Measurements from ENCODE around the gene AK6. TPM values are rescaled to one million over a fixed set of nuclear protein-coding genes. Genes with fewer than 3 reads are reported as not detected.
A peak's percentile ranks its signal among the peaks of the same experiment; 100 is the strongest.

Gene AK6
- 69.4 and 97.5 TPM in 2 replicates for total RNA-seq (2021)
- percentile 88 among the genes with signal in this experiment for Bru-seq, nascent RNA
- percentile 81 among the genes with signal in this experiment for BruChase-seq, experiment 1, labeled RNA remaining after a 2-hour chase
- percentile 77 among the genes with signal in this experiment for BruChase-seq, experiment 2, labeled RNA remaining after a 6-hour chase
- long read RNA-seq, transcript AK6-202 (5 exons, 1,648 nt) = major isoform, 75 of 89 reads
- long read RNA-seq, transcript AK6-201 (5 exons, 1,183 nt) = minor isoform, 9 of 89 reads
- long read RNA-seq, partial matches to known transcripts = 1 of 89 reads
- long read RNA-seq, other reads (novel, unspliced or antisense) = 3 of 89 reads

DNA sequence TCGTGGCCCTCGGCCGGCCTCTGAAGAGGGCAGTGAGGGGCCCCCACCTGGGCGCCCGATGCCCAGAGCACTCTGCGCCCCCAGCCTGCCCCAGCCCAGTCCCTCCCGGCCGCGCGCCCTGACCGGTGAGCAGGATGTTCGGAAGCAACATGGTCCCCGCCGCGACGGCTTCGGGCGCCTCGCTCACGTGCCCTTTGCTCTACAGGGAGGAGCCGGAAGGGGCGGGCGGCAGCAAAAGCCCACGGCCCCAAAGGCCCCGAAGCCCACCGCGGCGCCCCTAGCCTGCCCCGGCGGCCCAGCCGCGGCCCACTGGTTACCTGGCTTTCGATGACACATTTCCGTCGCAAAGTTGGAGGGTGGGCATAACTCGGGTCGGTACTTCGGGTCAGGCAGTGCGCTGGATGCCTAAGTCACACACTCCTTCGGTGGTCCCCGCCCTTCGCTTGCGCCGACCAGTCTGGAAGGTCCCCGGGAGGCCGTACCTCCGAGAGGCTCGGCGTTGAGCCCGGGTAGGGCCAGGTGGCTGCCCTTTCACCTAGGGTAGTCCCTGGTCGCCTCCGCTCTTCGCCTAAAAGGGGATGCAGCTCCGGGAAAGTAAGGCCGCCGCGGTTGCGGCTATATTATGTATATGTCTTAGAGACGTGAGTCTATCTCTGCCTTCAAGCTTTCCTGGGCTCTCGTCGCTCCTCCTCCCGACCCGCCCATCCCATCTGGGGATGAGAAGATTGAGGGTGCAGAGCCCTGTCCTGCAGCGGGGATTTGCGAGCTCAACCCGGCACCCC lies at the start of gene AK6, which contains the start of the genes RAD17 and TAF9:
Gene AK6, minus strand, starts transcription at position 181 of the 782 bp plus-strand sequence. Its CDS starts 30 bp downstream, at position 151.
Gene RAD17, plus strand, starts transcription at position 479 of the 782 bp plus-strand sequence. CDS start 2,391 bp downstream, outside the sequence.
Gene TAF9, minus strand, starts transcription at position 181 of the 782 bp plus-strand sequence. CDS start 3,783 bp downstream, outside the sequence.
- peak; percentile 93 for DNase-seq (ENCODE audit: low spot score)
- CTCF ChIA-PET = no interaction called here

DNA sequence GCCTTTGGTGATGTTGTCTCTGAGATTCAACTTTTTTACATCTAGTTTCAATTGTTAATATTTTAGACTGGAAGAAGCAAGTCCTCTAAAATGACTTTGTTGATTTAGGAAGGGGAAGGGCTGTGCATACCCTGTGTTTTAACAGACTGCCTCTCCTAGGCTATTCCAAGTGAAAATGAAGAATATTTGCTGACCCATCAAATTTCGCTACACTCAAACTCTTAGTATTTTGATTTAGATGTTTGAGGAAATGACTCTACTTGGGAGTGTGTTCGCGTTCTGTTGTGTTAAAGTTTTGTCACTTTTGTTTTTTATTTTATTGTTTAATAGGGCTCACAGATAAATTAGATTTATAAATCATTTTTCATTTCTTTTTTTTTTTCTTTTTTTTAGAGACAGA lies 49.2 kb upstream of the AK6 start:
- intact Hi-C loops (cut with micrococcal nuclease; ENCODE audit: unreplicated experiment) = no loop called here
- TF ChIP-seq, protein P1, sequence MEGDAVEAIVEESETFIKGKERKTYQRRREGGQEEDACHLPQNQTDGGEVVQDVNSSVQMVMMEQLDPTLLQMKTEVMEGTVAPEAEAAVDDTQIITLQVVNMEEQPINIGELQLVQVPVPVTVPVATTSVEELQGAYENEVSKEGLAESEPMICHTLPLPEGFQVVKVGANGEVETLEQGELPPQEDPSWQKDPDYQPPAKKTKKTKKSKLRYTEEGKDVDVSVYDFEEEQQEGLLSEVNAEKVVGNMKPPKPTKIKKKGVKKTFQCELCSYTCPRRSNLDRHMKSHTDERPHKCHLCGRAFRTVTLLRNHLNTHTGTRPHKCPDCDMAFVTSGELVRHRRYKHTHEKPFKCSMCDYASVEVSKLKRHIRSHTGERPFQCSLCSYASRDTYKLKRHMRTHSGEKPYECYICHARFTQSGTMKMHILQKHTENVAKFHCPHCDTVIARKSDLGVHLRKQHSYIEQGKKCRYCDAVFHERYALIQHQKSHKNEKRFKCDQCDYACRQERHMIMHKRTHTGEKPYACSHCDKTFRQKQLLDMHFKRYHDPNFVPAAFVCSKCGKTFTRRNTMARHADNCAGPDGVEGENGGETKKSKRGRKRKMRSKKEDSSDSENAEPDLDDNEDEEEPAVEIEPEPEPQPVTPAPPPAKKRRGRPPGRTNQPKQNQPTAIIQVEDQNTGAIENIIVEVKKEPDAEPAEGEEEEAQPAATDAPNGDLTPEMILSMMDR (conservative IDR thresholded peaks at IDR 0.05; ENCODE audit: low read depth, low read length) = no peak
- no peak for TF ChIP-seq EZH2 (IDR thresholded peaks at IDR 0.05; ENCODE audit: borderline replicate concordance, low read depth, low read length, poor library complexity, severe bottlenecking)
- Histone ChIP-seq H3K9me3 (ENCODE audit: low read depth, low read length, poor library complexity, severe bottlenecking) (no peaks in the 10 kb centered on the region), H3K4me3 (ENCODE audit: low read depth, low read length, poor library complexity, severe bottlenecking) (no peak overlapping the region), H3K27ac (ENCODE audit: low read depth, low read length, poor library complexity, severe bottlenecking) (no peak overlapping the region), H3K36me3 (ENCODE audit: insufficient read depth, low read length, poor library complexity, severe bottlenecking) (peaks cover 13% of the 10 kb centered on the region), H3K27me3 (replicated peaks; ENCODE audit: insufficient read depth, low read depth, low read length, poor library complexity) (no peaks in the 10 kb centered on the region), H3K4me1 (ENCODE audit: insufficient read depth, low read length, poor library complexity, severe bottlenecking) (no peaks in the 10 kb centered on the region)
- BruUV-seq (replicated peaks) = no TSS peak
- ChIA-PET CTCF (no interaction called here), POLR2A (ENCODE audit: low non-redundant PET) (no interaction called here)
- DNase-seq (ENCODE audit: low spot score) = no peak

More for the DNA sequence above, at the start of gene AK6, which contains the start of the genes RAD17 and TAF9:
- intact Hi-C loops (cut with micrococcal nuclease; ENCODE audit: unreplicated experiment) = loop anchor here (10.0 kb wide), 1 partner anchor 275 kb away; the partner anchor contains the start of gene SLC30A5
- H3K9me3 ChIP-seq (ENCODE audit: low read depth, low read length, poor library complexity, severe bottlenecking) = no peaks in the 10 kb centered on the region
- POLR2A ChIA-PET (ENCODE audit: low non-redundant PET) = interaction anchor here (0.5 kb wide), 1 partner anchor 18 kb away, joined by 3 read pairs; no protein-coding TSS in a partner anchor
- peak within 1 kb of the TSS; percentile 99 for H3K27ac ChIP-seq (ENCODE audit: low read depth, low read length, poor library complexity, severe bottlenecking)
- TF ChIP-seq, protein P1 (conservative IDR thresholded peaks at IDR 0.05; ENCODE audit: low read depth, low read length) = no peak
- no peak for TF ChIP-seq EZH2 (IDR thresholded peaks at IDR 0.05; ENCODE audit: borderline replicate concordance, low read depth, low read length, poor library complexity, severe bottlenecking)
- H3K4me3 ChIP-seq (ENCODE audit: low read depth, low read length, poor library complexity, severe bottlenecking) = peak within 1 kb of the TSS; percentile 65
- no TSS peak for BruUV-seq (replicated peaks)
- H3K27me3 ChIP-seq (replicated peaks; ENCODE audit: insufficient read depth, low read depth, low read length, poor library complexity) = no peaks in the 10 kb centered on the region
- peaks cover 31% of the 10 kb centered on the region for H3K36me3 ChIP-seq (ENCODE audit: insufficient read depth, low read length, poor library complexity, severe bottlenecking)
- peaks cover 11% of the 10 kb centered on the region for H3K4me1 ChIP-seq (ENCODE audit: insufficient read depth, low read length, poor library complexity, severe bottlenecking)

DNA sequence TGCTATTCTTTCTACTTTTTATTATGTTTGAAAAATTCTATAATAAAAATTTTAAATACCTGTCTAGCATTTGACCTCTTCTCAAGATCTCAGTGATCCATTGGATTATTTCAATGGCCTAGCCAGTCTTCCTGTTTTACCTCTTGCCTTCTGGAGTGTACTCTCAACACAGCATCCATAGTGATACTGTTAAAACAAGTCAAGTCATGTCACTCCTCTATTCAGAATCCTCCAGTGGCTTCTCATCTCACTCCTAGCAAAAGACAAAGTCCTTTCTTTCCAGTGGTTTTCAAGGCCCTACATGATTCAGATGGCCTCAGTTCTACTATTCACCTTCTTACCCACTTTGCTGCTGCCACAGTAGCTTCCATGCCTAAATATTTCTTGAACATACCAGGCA lies 47.4 kb upstream of the AK6 start:
- no peak for DNase-seq (ENCODE audit: low spot score)
- intact Hi-C loops (cut with micrococcal nuclease; ENCODE audit: unreplicated experiment) = no loop called here
- H3K4me1 ChIP-seq (ENCODE audit: insufficient read depth, low read length, poor library complexity, severe bottlenecking) = no peaks in the 10 kb centered on the region
- H3K36me3 ChIP-seq (ENCODE audit: insufficient read depth, low read length, poor library complexity, severe bottlenecking) = peaks cover 13% of the 10 kb centered on the region
- POLR2A ChIA-PET (ENCODE audit: low non-redundant PET) = no interaction called here
- H3K4me3 ChIP-seq (ENCODE audit: low read depth, low read length, poor library complexity, severe bottlenecking) = no peak overlapping the region
- no peaks in the 10 kb centered on the region for H3K9me3 ChIP-seq (ENCODE audit: low read depth, low read length, poor library complexity, severe bottlenecking)
- H3K27ac ChIP-seq (ENCODE audit: low read depth, low read length, poor library complexity, severe bottlenecking) = no peak overlapping the region
- TF ChIP-seq EZH2 (IDR thresholded peaks at IDR 0.05; ENCODE audit: borderline replicate concordance, low read depth, low read length, poor library complexity, severe bottlenecking) = no peak
- TF ChIP-seq, protein P1 (conservative IDR thresholded peaks at IDR 0.05; ENCODE audit: low read depth, low read length) = no peak
- H3K27me3 ChIP-seq (replicated peaks; ENCODE audit: insufficient read depth, low read depth, low read length, poor library complexity) = no peaks in the 10 kb centered on the region
- BruUV-seq (replicated peaks) = no TSS peak
- CTCF ChIA-PET = no interaction called here

Data from A673 (cell line).